Neural progenitor cell (in vitro differentiated cells): ENCODE measurements around the gene TDRD9. TPM values are rescaled to one million over a fixed set of nuclear protein-coding genes. Genes with fewer than 3 reads are reported as not detected.

ENCODE experiments used
- DNase-seq: peaks from one replicate; pipeline ENCODE4 v3.0.0-alpha.2; 2016; ENCODE audit warnings: low spot score
- H2AFZ ChIP-seq: fragments of 200-600 bp; sonication (generic); replicated peaks from 2 replicates; pipeline ENCODE4 v1.6.1; 2016; ENCODE audit warnings: antibody characterized with exemption
- H3F3A ChIP-seq: fragments of 200-600 bp; sonication (generic); 2 replicates; pipeline ENCODE4 v1.6.1; 2016; ENCODE audit warnings: antibody characterized with exemption, low read depth
- H3K27ac ChIP-seq: fragments of 200-600 bp; sonication (generic); 2 replicates; pipeline ENCODE4 v1.5.1; 2016; ENCODE audit warnings: mild to moderate bottlenecking
- H3K27me3 ChIP-seq: fragments of 200-600 bp; sonication (generic); 2 replicates; pipeline ENCODE4 v1.6.1; 2016; ENCODE audit warnings: mild to moderate bottlenecking, moderate library complexity
- H3K36me3 ChIP-seq: fragments of 200-600 bp; sonication (generic); 2 replicates; pipeline ENCODE4 v1.5.1; 2016
- H3K4me1 ChIP-seq: fragments of 200-600 bp; sonication (generic); 2 replicates; pipeline ENCODE4 v1.6.1; 2016; ENCODE audit warnings: mixed run types
- H3K4me2 ChIP-seq: fragments of 200-600 bp; sonication (generic); 2 replicates; pipeline ENCODE4 v1.6.1; 2016
- H3K4me3 ChIP-seq: fragments of 200-600 bp; sonication (generic); 2 replicates; pipeline ENCODE4 v1.5.1; 2016
- H3K79me2 ChIP-seq: fragments of 200-600 bp; sonication (generic); 2 replicates; pipeline ENCODE4 v1.6.1; 2016; ENCODE audit warnings: low read depth
- H3K9ac ChIP-seq: fragments of 200-600 bp; sonication (generic); 2 replicates; pipeline ENCODE4 v1.6.1; 2016
- H3K9me3 ChIP-seq: fragments of 200-600 bp; sonication (generic); 2 replicates; pipeline ENCODE4 v1.5.1; 2016; ENCODE audit warnings: low read depth
- H4K20me1 ChIP-seq: fragments of 200-600 bp; sonication (generic); 2 replicates; pipeline ENCODE4 v1.6.1; 2016; ENCODE audit warnings: low read depth
- H3K27ac Mint-ChIP-seq: 3 replicates; pipeline ENCODE4 v1.8.0; 2021; ENCODE audit warnings: mixed read lengths
- H3K27me3 Mint-ChIP-seq: 2 replicates; pipeline ENCODE4 v1.8.0; 2022; ENCODE audit warnings: low read depth, mild to moderate bottlenecking, inconsistent platforms, moderate library complexity, mixed read lengths; ENCODE audit not compliant: insufficient read depth
- H3K36me3 Mint-ChIP-seq: 3 replicates; pipeline ENCODE4 v1.8.0; 2021; ENCODE audit warnings: mixed read lengths
- H3K4me1 Mint-ChIP-seq: 3 replicates; pipeline ENCODE4 v1.8.0; 2021; ENCODE audit warnings: mixed read lengths
- H3K4me3 Mint-ChIP-seq: 3 replicates; pipeline ENCODE4 v1.8.0; 2021; ENCODE audit warnings: mild to moderate bottlenecking, moderate library complexity, mixed read lengths
- H3K9me3 Mint-ChIP-seq: 3 replicates; pipeline ENCODE4 v1.8.0; 2020; ENCODE audit warnings: mixed read lengths
- CTCF ChIP-seq: fragments of 200-600 bp; sonication (generic); IDR thresholded peaks from 2 replicates; pipeline ENCODE4 v1.5.1; 2017; ENCODE audit warnings: antibody characterized with exemption, mild to moderate bottlenecking
- EZH2 ChIP-seq: fragments of 200-600 bp; sonication (generic); IDR thresholded peaks from 2 replicates; pipeline ENCODE4 v1.6.1; 2017; ENCODE audit warnings: antibody characterized with exemption, mild to moderate bottlenecking, moderate library complexity
- EZH2phosphoT487 ChIP-seq: fragments of 200-600 bp; sonication (generic); IDR thresholded peaks from 2 replicates; pipeline ENCODE4 v1.6.1; 2017; ENCODE audit warnings: antibody characterized with exemption
- total RNA-seq: library from RNA; depleted of rRNA; stranded (reverse); fragments of >200 nt; gene quantifications from 2 replicates; pipeline ENCODE4 v1.2.3, GENCODE V29; 2015; ENCODE audit warnings: low replicate concordance

The TDRD9 gene
- total RNA-seq, 1 donor from 2014 or later, result not detected

GRCh38 chr14:103941462-103941861 is 13.2 kb downstream of the TDRD9 start:
- H3K27ac Mint-ChIP-seq, result no peak overlapping the region
- H3K9me3 Mint-ChIP-seq, result peaks cover 2% of the 10 kb centered on the region
- H3K9ac ChIP-seq, result no peak overlapping the region
- H3K27me3 ChIP-seq, result peaks cover 32% of the 10 kb centered on the region
- H2AFZ ChIP-seq, result no peak overlapping the region
- no peak overlapping the region for H3K4me2 ChIP-seq
- H4K20me1 ChIP-seq, result no peaks in the 10 kb centered on the region
- H3K4me1 Mint-ChIP-seq, result no peaks in the 10 kb centered on the region
- H3K36me3 Mint-ChIP-seq, result no peaks in the 10 kb centered on the region
- DNase-seq, result no peak
- H3K9me3 ChIP-seq, result no peaks in the 10 kb centered on the region
- no peak overlapping the region for H3K27ac ChIP-seq
- no peak overlapping the region for H3K4me3 ChIP-seq
- peaks cover 4% of the 10 kb centered on the region for H3K27me3 Mint-ChIP-seq
- H3K79me2 ChIP-seq, result no peaks in the 10 kb centered on the region
- H3K36me3 ChIP-seq, result no peaks in the 10 kb centered on the region
- H3K4me1 ChIP-seq, result no peaks in the 10 kb centered on the region
- TF ChIP-seq EZH2 (no peak), EZH2phosphoT487 (no peak), CTCF (no peak)
- H3F3A ChIP-seq, result no peaks in the 10 kb centered on the region
- H3K4me3 Mint-ChIP-seq, result no peak overlapping the region

- Mint-ChIP-seq H3K9me3 (peaks cover 9% of the 10 kb centered on the region), H3K4me1 (no peaks in the 10 kb centered on the region), H3K27me3 (peaks cover 4% of the 10 kb centered on the region), H3K36me3 (no peaks in the 10 kb centered on the region), H3K4me3 (no peak within 1 kb of the TSS), H3K27ac (no peak within 1 kb of the TSS)
- Histone ChIP-seq H3F3A (no peaks in the 10 kb centered on the region), H3K4me2 (no peak within 1 kb of the TSS), H3K27ac (no peak within 1 kb of the TSS), H3K27me3 (peaks cover 32% of the 10 kb centered on the region), H2AFZ (no peak within 1 kb of the TSS), H3K9ac (no peak within 1 kb of the TSS), H3K4me3 (no peak within 1 kb of the TSS), H3K79me2 (no peaks in the 10 kb centered on the region), H3K4me1 (no peaks in the 10 kb centered on the region), H3K9me3 (peaks cover 5% of the 10 kb centered on the region), H4K20me1 (no peaks in the 10 kb centered on the region), H3K36me3 (no peaks in the 10 kb centered on the region)
- TF ChIP-seq EZH2 (no peak), CTCF (no peak), EZH2phosphoT487 (no peak)
- DNase-seq, result no peak
These were observed 13.9 kb downstream of the TDRD9 start, which contains the start of gene RD3L for GRCh38 chr14:103941973-103942736. Gene RD3L (minus strand): TSS chr14:103942529. CDS start chr14:103941695, 834 bp downstream.

GRCh38 chr14:103943673-103944072 is 15.4 kb downstream of the TDRD9 start:
- no peaks in the 10 kb centered on the region for H3F3A ChIP-seq
- Mint-ChIP-seq H3K4me3 (no peak overlapping the region), H3K4me1 (no peaks in the 10 kb centered on the region), H3K36me3 (no peaks in the 10 kb centered on the region), H3K27ac (no peak overlapping the region), H3K9me3 (peaks cover 9% of the 10 kb centered on the region), H3K27me3 (peaks cover 4% of the 10 kb centered on the region)
- TF ChIP-seq EZH2phosphoT487, result no peak
- TF ChIP-seq CTCF, result no peak
- TF ChIP-seq EZH2, result no peak
- no peak overlapping the region for H3K4me2 ChIP-seq
- H3K9me3 ChIP-seq, result peaks cover 6% of the 10 kb centered on the region
- no peak overlapping the region for H2AFZ ChIP-seq
- peaks cover 32% of the 10 kb centered on the region for H3K27me3 ChIP-seq
- no peak overlapping the region for H3K4me3 ChIP-seq
- no peak overlapping the region for H3K9ac ChIP-seq
- no peaks in the 10 kb centered on the region for H4K20me1 ChIP-seq
- no peaks in the 10 kb centered on the region for H3K79me2 ChIP-seq
- no peaks in the 10 kb centered on the region for H3K4me1 ChIP-seq
- no peaks in the 10 kb centered on the region for H3K36me3 ChIP-seq
- H3K27ac ChIP-seq, result no peak overlapping the region
- no peak for DNase-seq
